HL-60 (cell line): Measurements from ENCODE around the gene BTBD10.
"Not testable (repeated sequence)": the region's sequence is repeated elsewhere in the genome, so short reads cannot be mapped to it uniquely, and the experiment has no call there.

Experiments used
- DNase-seq, 2 experiments: peaks; one replicate each; pipeline ENCODE4 v3.0.0-alpha.2; 2010 to 2020; ENCODE audit warnings: low read depth in 1 of 2, low spot score in 1 of 2
- H3K27ac ChIP-seq: fragments of 250-450 bp; sonication (Bioruptor Pico); replicated peaks from 2 replicates; pipeline ENCODE4 v1.5.1; 2020; ENCODE audit warnings: mild to moderate bottlenecking, moderate library complexity
- H3K27me3 ChIP-seq: fragments of 250-450 bp; sonication (Bioruptor Pico); 2 replicates; pipeline ENCODE4 v1.5.1; 2021; ENCODE audit warnings: mild to moderate bottlenecking, moderate library complexity; ENCODE audit not compliant: insufficient read depth, poor library complexity, severe bottlenecking
- H3K4me3 ChIP-seq: replicated peaks from 2 replicates; pipeline ENCODE4 v1.5.1; 2011; ENCODE audit warnings: mild to moderate bottlenecking, control low read depth, low read length; ENCODE audit not compliant: insufficient read depth
- GABPA ChIP-seq: IDR thresholded peaks from 2 replicates; pipeline ENCODE4 v1.6.1; 2012; ENCODE audit warnings: low read depth
- POLR2AphosphoS5 ChIP-seq: IDR thresholded peaks from 2 replicates; pipeline ENCODE4 v1.6.1; 2012; ENCODE audit warnings: low read depth
- SPI1 ChIP-seq: IDR thresholded peaks from 2 replicates; pipeline ENCODE4 v1.6.1; 2012; ENCODE audit warnings: low read depth, mild to moderate bottlenecking, borderline replicate concordance
- TF ChIP-seq, protein P1 (sequence below): IDR thresholded peaks from 2 replicates; pipeline ENCODE4 v1.6.1; 2012; ENCODE audit warnings: low read depth; ENCODE audit not compliant: insufficient replicate concordance
- TF ChIP-seq, protein P2 (sequence below): IDR thresholded peaks from one replicate; pipeline ENCODE4 v1.5.1; 2011; ENCODE audit warnings: low read length, control low read depth, inconsistent platforms; ENCODE audit not compliant: insufficient read depth

Gene BTBD10

DNA sequence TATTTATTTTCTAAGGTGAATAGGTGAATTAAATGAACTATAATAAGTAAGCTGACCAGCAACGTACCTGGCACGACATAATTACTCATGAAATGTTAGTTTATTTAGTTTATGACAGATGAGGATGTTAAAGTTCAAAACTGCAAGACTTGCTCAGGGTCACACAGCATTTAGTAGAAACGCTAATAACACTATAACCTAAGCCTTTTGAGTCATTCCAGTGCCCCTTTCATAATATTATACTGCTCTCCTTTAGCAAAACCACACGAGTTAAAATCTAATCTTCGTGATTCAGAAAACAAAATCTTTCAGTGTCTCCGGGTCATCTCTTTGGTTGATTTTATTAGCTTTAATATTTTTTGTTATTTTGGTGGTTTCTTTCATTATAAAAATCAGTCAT, 39.6 kb downstream of the BTBD10 start:
- no peaks in the 10 kb centered on the region for H3K27me3 ChIP-seq
- DNase-seq, result no peak
- no peak overlapping the region for H3K27ac ChIP-seq
- no peak overlapping the region for H3K4me3 ChIP-seq
- no peak for TF ChIP-seq POLR2AphosphoS5

DNA sequence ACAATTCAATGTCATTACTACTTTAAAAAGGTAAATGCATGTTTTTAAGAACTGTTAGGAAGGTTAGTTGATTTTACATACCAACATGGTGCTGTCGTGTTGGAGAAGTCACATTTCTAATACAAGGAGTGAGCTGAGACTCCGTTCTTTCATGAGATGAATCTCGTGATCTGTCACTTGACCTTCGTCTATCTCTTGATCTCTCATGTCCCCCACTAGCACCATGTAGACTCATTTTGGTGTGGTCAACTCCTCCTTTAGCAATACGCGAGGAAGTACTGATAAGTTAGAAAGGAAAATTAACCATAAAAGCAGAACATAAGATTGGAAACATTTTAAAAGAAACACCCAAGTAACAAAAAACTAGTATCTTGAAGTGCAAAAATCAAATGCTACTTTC, 41.5 kb downstream of the BTBD10 start:
- Histone ChIP-seq H3K4me3 (no peak overlapping the region), H3K27me3 (no peaks in the 10 kb centered on the region), H3K27ac (no peak overlapping the region)
- TF ChIP-seq POLR2AphosphoS5, result no peak
- TF ChIP-seq, protein P1, sequence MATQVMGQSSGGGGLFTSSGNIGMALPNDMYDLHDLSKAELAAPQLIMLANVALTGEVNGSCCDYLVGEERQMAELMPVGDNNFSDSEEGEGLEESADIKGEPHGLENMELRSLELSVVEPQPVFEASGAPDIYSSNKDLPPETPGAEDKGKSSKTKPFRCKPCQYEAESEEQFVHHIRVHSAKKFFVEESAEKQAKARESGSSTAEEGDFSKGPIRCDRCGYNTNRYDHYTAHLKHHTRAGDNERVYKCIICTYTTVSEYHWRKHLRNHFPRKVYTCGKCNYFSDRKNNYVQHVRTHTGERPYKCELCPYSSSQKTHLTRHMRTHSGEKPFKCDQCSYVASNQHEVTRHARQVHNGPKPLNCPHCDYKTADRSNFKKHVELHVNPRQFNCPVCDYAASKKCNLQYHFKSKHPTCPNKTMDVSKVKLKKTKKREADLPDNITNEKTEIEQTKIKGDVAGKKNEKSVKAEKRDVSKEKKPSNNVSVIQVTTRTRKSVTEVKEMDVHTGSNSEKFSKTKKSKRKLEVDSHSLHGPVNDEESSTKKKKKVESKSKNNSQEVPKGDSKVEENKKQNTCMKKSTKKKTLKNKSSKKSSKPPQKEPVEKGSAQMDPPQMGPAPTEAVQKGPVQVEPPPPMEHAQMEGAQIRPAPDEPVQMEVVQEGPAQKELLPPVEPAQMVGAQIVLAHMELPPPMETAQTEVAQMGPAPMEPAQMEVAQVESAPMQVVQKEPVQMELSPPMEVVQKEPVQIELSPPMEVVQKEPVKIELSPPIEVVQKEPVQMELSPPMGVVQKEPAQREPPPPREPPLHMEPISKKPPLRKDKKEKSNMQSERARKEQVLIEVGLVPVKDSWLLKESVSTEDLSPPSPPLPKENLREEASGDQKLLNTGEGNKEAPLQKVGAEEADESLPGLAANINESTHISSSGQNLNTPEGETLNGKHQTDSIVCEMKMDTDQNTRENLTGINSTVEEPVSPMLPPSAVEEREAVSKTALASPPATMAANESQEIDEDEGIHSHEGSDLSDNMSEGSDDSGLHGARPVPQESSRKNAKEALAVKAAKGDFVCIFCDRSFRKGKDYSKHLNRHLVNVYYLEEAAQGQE, result no peak
- no peak for TF ChIP-seq SPI1
- TF ChIP-seq, protein P2, sequence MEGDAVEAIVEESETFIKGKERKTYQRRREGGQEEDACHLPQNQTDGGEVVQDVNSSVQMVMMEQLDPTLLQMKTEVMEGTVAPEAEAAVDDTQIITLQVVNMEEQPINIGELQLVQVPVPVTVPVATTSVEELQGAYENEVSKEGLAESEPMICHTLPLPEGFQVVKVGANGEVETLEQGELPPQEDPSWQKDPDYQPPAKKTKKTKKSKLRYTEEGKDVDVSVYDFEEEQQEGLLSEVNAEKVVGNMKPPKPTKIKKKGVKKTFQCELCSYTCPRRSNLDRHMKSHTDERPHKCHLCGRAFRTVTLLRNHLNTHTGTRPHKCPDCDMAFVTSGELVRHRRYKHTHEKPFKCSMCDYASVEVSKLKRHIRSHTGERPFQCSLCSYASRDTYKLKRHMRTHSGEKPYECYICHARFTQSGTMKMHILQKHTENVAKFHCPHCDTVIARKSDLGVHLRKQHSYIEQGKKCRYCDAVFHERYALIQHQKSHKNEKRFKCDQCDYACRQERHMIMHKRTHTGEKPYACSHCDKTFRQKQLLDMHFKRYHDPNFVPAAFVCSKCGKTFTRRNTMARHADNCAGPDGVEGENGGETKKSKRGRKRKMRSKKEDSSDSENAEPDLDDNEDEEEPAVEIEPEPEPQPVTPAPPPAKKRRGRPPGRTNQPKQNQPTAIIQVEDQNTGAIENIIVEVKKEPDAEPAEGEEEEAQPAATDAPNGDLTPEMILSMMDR, result no peak
- TF ChIP-seq GABPA, result no peak
- no peak for DNase-seq

DNA sequence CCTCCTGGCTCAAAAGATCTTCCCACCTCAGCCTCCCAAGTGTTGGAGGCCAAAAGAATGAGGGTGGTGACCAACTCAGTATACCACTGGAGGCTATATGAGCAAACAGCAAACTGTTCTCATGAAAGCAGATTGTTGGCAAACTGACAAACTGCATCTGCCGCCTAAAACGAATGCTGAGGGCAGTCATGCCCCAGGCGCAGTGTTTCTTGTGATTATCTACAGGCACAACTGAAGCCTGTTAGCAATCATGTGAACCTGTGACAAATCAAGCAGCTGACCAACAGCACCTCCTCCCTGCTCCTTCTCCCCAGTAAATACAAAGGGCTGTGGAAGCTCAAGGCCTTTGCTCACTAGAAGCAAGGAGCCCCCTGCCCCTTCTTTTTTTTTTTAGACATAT, 47.8 kb downstream of the BTBD10 start:
- Histone ChIP-seq H3K4me3 (no peak overlapping the region), H3K27ac (no peak overlapping the region), H3K27me3 (no peaks in the 10 kb centered on the region)
- TF ChIP-seq, protein P2, result no peak
- no peak for TF ChIP-seq GABPA
- TF ChIP-seq, protein P1, result no peak
- DNase-seq, result no peak

DNA sequence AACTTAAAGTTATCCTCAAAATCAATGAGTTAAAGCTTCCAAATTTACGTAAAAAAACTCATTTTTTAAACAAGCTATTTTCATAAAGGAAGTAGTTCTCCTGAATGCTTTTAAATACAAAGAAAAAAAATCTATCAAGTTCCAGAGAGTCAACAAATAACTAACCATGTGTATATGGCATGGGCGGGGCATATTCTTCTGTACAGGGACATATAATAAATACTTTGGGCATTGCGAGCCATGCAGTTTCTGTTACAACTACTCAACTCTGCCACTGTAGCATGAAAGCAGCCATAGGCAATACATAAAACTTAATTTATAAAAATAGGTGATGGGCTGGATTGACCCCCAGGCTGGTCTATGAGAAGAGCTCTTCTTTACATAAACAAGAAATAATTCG, 57.8 kb downstream of the BTBD10 start:
- no peak overlapping the region for H3K4me3 ChIP-seq
- TF ChIP-seq GABPA (no peak), POLR2AphosphoS5 (no peak), SPI1 (no peak)
- TF ChIP-seq, protein P2, result no peak
- TF ChIP-seq, protein P1, result no peak

DNA sequence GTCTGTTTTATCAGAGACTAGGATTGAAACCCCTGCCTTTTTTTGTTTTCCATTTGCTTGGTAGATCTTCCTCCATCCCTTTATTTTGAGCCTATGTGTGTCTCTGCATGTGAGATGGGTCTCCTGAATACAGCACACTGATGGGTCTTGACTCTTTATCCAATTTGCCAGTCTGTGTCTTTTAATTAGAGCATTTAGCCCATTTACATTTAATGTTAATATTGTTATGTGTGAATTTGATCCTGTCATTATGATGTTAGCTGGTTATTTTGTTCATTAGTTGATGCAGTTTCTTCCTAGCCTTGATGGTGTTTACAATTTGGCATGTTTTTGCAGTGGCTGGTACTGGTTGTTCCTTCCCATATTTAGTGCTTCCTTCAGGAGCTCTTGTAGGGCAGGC, 64.7 kb downstream of the BTBD10 start:
- H3K27ac ChIP-seq, DNase-seq, H3K4me3 ChIP-seq, H3K27me3 ChIP-seq: not testable (repeated sequence)

More for the DNA sequence above, 57.8 kb downstream of the BTBD10 start:
- DNase-seq, result no peak
- Histone ChIP-seq H3K27ac (no peak overlapping the region), H3K27me3 (no peaks in the 10 kb centered on the region)
